Measurements from ENCODE around the gene ADGRB2.

The ADGRB2 gene

GRCh38 chr1:31798433-31799195, 34.5 kb upstream of the ADGRB2 start:
- Mint-ChIP-seq H3K9me3 (no peaks in the 10 kb centered on the region), H3K27ac (no peak overlapping the region), H3K36me3 (no peaks in the 10 kb centered on the region), H3K27me3 (peaks cover 1% of the 10 kb centered on the region), H3K4me3 (no peak overlapping the region), H3K4me1 (peaks cover 9% of the 10 kb centered on the region)

- no peak overlapping the region for H3K27ac Mint-ChIP-seq
- H3K36me3 Mint-ChIP-seq: no peaks in the 10 kb centered on the region
- H3K27me3 Mint-ChIP-seq: peaks cover 1% of the 10 kb centered on the region
- H3K4me3 Mint-ChIP-seq: no peak overlapping the region
- H3K4me1 Mint-ChIP-seq: peaks cover 8% of the 10 kb centered on the region
- H3K9me3 Mint-ChIP-seq: no peaks in the 10 kb centered on the region
These were observed 33.9 kb upstream of the ADGRB2 start for GRCh38 chr1:31798086-31798432.

GRCh38 chr1:31797216-31797615, 33.1 kb upstream of the ADGRB2 start:
- no peak overlapping the region for H3K27ac Mint-ChIP-seq
- peaks cover 1% of the 10 kb centered on the region for H3K27me3 Mint-ChIP-seq
- peaks cover 1% of the 10 kb centered on the region for H3K4me1 Mint-ChIP-seq
- no peaks in the 10 kb centered on the region for H3K36me3 Mint-ChIP-seq
- no peak overlapping the region for H3K4me3 Mint-ChIP-seq
- H3K9me3 Mint-ChIP-seq: no peaks in the 10 kb centered on the region

- Mint-ChIP-seq H3K4me3 (no peak overlapping the region), H3K4me1 (no peaks in the 10 kb centered on the region)
These were observed 32.6 kb upstream of the ADGRB2 start for GRCh38 chr1:31796707-31797106.

GRCh38 chr1:31795801-31796621, 31.9 kb upstream of the ADGRB2 start:
- H3K27me3 Mint-ChIP-seq: peaks cover 1% of the 10 kb centered on the region
- no peaks in the 10 kb centered on the region for H3K36me3 Mint-ChIP-seq
- H3K4me3 Mint-ChIP-seq: no peak overlapping the region
- no peaks in the 10 kb centered on the region for H3K9me3 Mint-ChIP-seq
- no peaks in the 10 kb centered on the region for H3K4me1 Mint-ChIP-seq
- no peak overlapping the region for H3K27ac Mint-ChIP-seq

More at GRCh38 chr1:31796707-31797106, 32.6 kb upstream of the ADGRB2 start:
- Mint-ChIP-seq H3K36me3 (no peaks in the 10 kb centered on the region), H3K27me3 (peaks cover 1% of the 10 kb centered on the region), H3K9me3 (no peaks in the 10 kb centered on the region), H3K27ac (peak overlapping the region; percentile 70)

- no peaks in the 10 kb centered on the region for H3K4me1 Mint-ChIP-seq
- no peak overlapping the region for H3K27ac Mint-ChIP-seq
- H3K9me3 Mint-ChIP-seq: no peaks in the 10 kb centered on the region
- H3K27me3 Mint-ChIP-seq: peaks cover 1% of the 10 kb centered on the region
- no peak overlapping the region for H3K4me3 Mint-ChIP-seq
- no peaks in the 10 kb centered on the region for H3K36me3 Mint-ChIP-seq
These were observed 31.0 kb upstream of the ADGRB2 start for GRCh38 chr1:31795096-31795675.

- Mint-ChIP-seq H3K27ac (no peak overlapping the region), H3K9me3 (no peaks in the 10 kb centered on the region), H3K36me3 (no peaks in the 10 kb centered on the region), H3K4me3 (no peak overlapping the region), H3K27me3 (peaks cover 1% of the 10 kb centered on the region), H3K4me1 (peaks cover 6% of the 10 kb centered on the region)
These were observed 29.6 kb upstream of the ADGRB2 start for GRCh38 chr1:31793586-31794285.

GRCh38 chr1:31793086-31793485, 28.9 kb upstream of the ADGRB2 start:
- Mint-ChIP-seq H3K36me3 (no peaks in the 10 kb centered on the region), H3K4me3 (no peak overlapping the region), H3K4me1 (peaks cover 8% of the 10 kb centered on the region), H3K27ac (peak overlapping the region; percentile 24), H3K9me3 (no peaks in the 10 kb centered on the region), H3K27me3 (peaks cover 1% of the 10 kb centered on the region)

- Mint-ChIP-seq H3K27ac (no peak overlapping the region), H3K4me1 (peaks cover 13% of the 10 kb centered on the region), H3K9me3 (no peaks in the 10 kb centered on the region), H3K27me3 (peaks cover 1% of the 10 kb centered on the region), H3K36me3 (no peaks in the 10 kb centered on the region), H3K4me3 (no peak overlapping the region)
These were observed 28.4 kb upstream of the ADGRB2 start for GRCh38 chr1:31792541-31792940.

- Mint-ChIP-seq H3K36me3 (no peaks in the 10 kb centered on the region), H3K27ac (no peak overlapping the region), H3K4me1 (peaks cover 14% of the 10 kb centered on the region), H3K4me3 (no peak overlapping the region), H3K9me3 (no peaks in the 10 kb centered on the region), H3K27me3 (peaks cover 1% of the 10 kb centered on the region)
These were observed 28.0 kb upstream of the ADGRB2 start for GRCh38 chr1:31792116-31792515.

- no peak overlapping the region for H3K4me3 Mint-ChIP-seq
- no peak overlapping the region for H3K27ac Mint-ChIP-seq
- peaks cover 14% of the 10 kb centered on the region for H3K4me1 Mint-ChIP-seq
- H3K36me3 Mint-ChIP-seq: no peaks in the 10 kb centered on the region
- H3K27me3 Mint-ChIP-seq: no peaks in the 10 kb centered on the region
- H3K9me3 Mint-ChIP-seq: no peaks in the 10 kb centered on the region
These were observed 27.2 kb upstream of the ADGRB2 start for GRCh38 chr1:31791131-31791858.

- Mint-ChIP-seq H3K9me3 (no peaks in the 10 kb centered on the region), H3K4me1 (peaks cover 14% of the 10 kb centered on the region), H3K27ac (no peak overlapping the region), H3K27me3 (no peaks in the 10 kb centered on the region), H3K36me3 (no peaks in the 10 kb centered on the region), H3K4me3 (no peak overlapping the region)
These were observed 26.5 kb upstream of the ADGRB2 start for GRCh38 chr1:31790641-31791091.

- no peaks in the 10 kb centered on the region for H3K27me3 Mint-ChIP-seq
- no peaks in the 10 kb centered on the region for H3K9me3 Mint-ChIP-seq
- no peaks in the 10 kb centered on the region for H3K36me3 Mint-ChIP-seq
- no peak overlapping the region for H3K27ac Mint-ChIP-seq
- peak overlapping the region; percentile 26 for H3K4me3 Mint-ChIP-seq
- peaks cover 14% of the 10 kb centered on the region for H3K4me1 Mint-ChIP-seq
These were observed 26.0 kb upstream of the ADGRB2 start for GRCh38 chr1:31790140-31790539.

GRCh38 chr1:31789259-31790065, 25.3 kb upstream of the ADGRB2 start:
- Mint-ChIP-seq H3K36me3 (no peaks in the 10 kb centered on the region), H3K4me1 (peaks cover 14% of the 10 kb centered on the region), H3K9me3 (no peaks in the 10 kb centered on the region), H3K27ac (peak overlapping the region; percentile 74), H3K4me3 (peak overlapping the region; percentile 90), H3K27me3 (no peaks in the 10 kb centered on the region)
